Testis (tissue), 3 donors: ENCODE measurements around the gene LIME1. TPM values are rescaled to one million over a fixed set of nuclear protein-coding genes. Genes with fewer than 3 reads are reported as not detected.

Experiments used
- DNase-seq: peaks from one replicate; pipeline ENCODE4 v3.0.0-alpha.2; 2019
- H3K27ac ChIP-seq, 2 donors: fragments of 200-600 bp; sonication (generic); one replicate each; pipeline ENCODE4 v1.5.1; 2019
- H3K27me3 ChIP-seq: fragments of 200-600 bp; sonication (generic); one replicate; pipeline ENCODE4 v1.5.1; 2019
- H3K36me3 ChIP-seq: fragments of 200-600 bp; sonication (generic); one replicate; pipeline ENCODE4 v1.5.1; 2017; ENCODE audit warnings: low read depth; ENCODE audit errors: missing control alignments
- H3K4me1 ChIP-seq: fragments of 200-600 bp; sonication (generic); one replicate; pipeline ENCODE4 v1.5.1; 2019
- H3K4me3 ChIP-seq, 2 donors: fragments of 200-600 bp; sonication (generic); one replicate each; pipeline ENCODE4 v1.5.1; 2017 to 2019
- H3K9me3 ChIP-seq: fragments of 200-600 bp; sonication (generic); one replicate; pipeline ENCODE4 v1.5.1; 2017
- CTCF ChIP-seq, 3 experiments: fragments of 450-650 bp in 2 of 3; fragments of 200-600 bp in 1 of 3; sonication (generic) in 1 of 3; IDR thresholded peaks; one replicate each; pipeline ENCODE4 v1.5.1; 2016 to 2019; ENCODE audit warnings: antibody characterized with exemption in 3 of 3, mild to moderate bottlenecking in 2 of 3, moderate library complexity in 1 of 3
- POLR2A ChIP-seq: fragments of 450-650 bp; IDR thresholded peaks from one replicate; pipeline ENCODE4 v1.6.1; 2017; ENCODE audit warnings: antibody characterized with exemption, mild to moderate bottlenecking, moderate library complexity
- WGBS, 2 donors: methylation state at CpG; one replicate each; pipeline ENCODE4 v1.1.5; 2018; 5-methylcytosine and 5-hydroxymethylcytosine counted together
- intact Hi-C: fragments of 100-400 bp; cut with DNase I; formaldehyde crosslinking; loops from one replicate; pipeline ENCODE4 v1.15.1; 2023; ENCODE audit warnings: low total_unique reads
- polyA plus RNA-seq: library from polyadenylated mRNA; stranded (reverse); fragments of 350-450 nt; fragmentation: Illumina TruSeq; extraction: RNeasy Lipid Tissue Mini Kit (QIAGEN cat#74804); gene quantifications from one replicate; pipeline ENCODE4 v1.2.3, GENCODE V29; 2014; ENCODE audit warnings: low read depth, low replicate concordance; ENCODE audit not compliant: insufficient read depth
- total RNA-seq, 2 donors: library from RNA; depleted of rRNA; stranded (reverse); fragments of >200 nt; gene quantifications; one replicate each; pipeline ENCODE4 v1.2.3, GENCODE V29; 2016

Gene LIME1
- total and polyA plus RNA-seq, 3 donors from 2014 or later, result 5.6 to 47.4 (median 41.4) TPM

GRCh38 chr20:63769891-63770474 lies 33.5 kb downstream of the LIME1 start:
- intact Hi-C loops, result no loop called here
- no peak overlapping the region for H3K4me3 ChIP-seq

DNA sequence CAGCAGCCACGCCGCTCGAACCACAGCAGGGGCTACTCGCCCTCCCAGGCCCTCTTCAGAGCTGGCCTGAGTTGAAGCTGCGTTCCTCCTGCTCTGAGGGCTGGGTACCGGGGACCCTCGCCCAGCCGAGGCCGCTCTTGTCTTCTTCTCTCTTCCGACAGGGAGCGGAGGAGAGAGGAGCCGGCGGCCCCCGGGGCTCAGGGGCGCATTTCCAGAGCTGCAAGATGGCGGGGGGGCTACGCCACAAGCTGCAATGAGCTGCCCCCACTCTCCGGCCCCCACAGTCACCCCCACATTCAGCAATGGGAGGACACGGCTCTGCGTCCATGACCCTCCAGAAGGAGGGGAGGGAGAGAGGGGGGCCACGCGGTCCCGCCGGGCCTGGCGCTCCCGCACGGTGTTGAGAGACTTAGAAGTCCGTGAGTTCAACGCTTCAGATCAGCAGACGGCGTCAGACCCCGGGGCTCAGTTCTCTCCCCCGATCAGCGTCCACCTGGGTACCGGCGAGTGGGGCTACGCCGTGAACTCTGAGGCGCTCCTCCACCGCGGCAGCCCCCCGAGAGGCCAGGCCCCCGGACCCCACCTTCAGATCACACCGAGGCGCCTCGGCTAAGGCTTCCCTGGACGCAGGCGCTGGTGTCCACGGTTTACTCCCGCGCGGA lies 34.7 kb downstream of the LIME1 start:
- H3K4me1 ChIP-seq, result peaks cover 29% of the 10 kb centered on the region
- intact Hi-C loops, result no loop called here
- 57 to 80% methylated on average over 24 to 52 of the region's 52 CpGs for WGBS, 2 donors
- peak overlapping the region; percentile 23 to 34 for H3K4me3 ChIP-seq
- H3K36me3 ChIP-seq, result no peaks in the 10 kb centered on the region
- H3K27ac ChIP-seq, result peak overlapping the region; percentile 41 to 50
- H3K9me3 ChIP-seq, result no peaks in the 10 kb centered on the region
- DNase-seq, result no peak
- TF ChIP-seq POLR2A, result no peak
- no peak for TF ChIP-seq CTCF (IDR thresholded peaks at IDR 0.05)
- H3K27me3 ChIP-seq, result no peaks in the 10 kb centered on the region

More at GRCh38 chr20:63769891-63770474, 33.5 kb downstream of the LIME1 start:
- H3K4me1 ChIP-seq, result peaks cover 17% of the 10 kb centered on the region
- no peaks in the 10 kb centered on the region for H3K9me3 ChIP-seq
- WGBS, 2 donors, result 68 to 90% methylated on average over 11 to 31 of the region's 31 CpGs
- TF ChIP-seq CTCF (IDR thresholded peaks at IDR 0.05), result no peak
- no peak for TF ChIP-seq POLR2A
- DNase-seq, result no peak
- no peak overlapping the region for H3K27ac ChIP-seq
- H3K36me3 ChIP-seq, result no peaks in the 10 kb centered on the region
- no peaks in the 10 kb centered on the region for H3K27me3 ChIP-seq

- TF ChIP-seq POLR2A, result no peak
- no peak for TF ChIP-seq CTCF (IDR thresholded peaks at IDR 0.05)
- peak overlapping the region in 1 of 2 donors; percentile 45 for H3K27ac ChIP-seq
- no peaks in the 10 kb centered on the region for H3K36me3 ChIP-seq
- H3K27me3 ChIP-seq, result no peaks in the 10 kb centered on the region
- 37 to 40% methylated on average over 18 to 20 of the region's 20 CpGs for WGBS, 2 donors
- H3K9me3 ChIP-seq, result no peaks in the 10 kb centered on the region
- intact Hi-C loops, result no loop called here
- peak; percentile 74 for DNase-seq
- no peak overlapping the region for H3K4me3 ChIP-seq
- H3K4me1 ChIP-seq, result peaks cover 31% of the 10 kb centered on the region
Measured at GRCh38 chr20:63772781-63773518, 36.5 kb downstream of the LIME1 start.

- TF ChIP-seq POLR2A, result no peak
- no peak for TF ChIP-seq CTCF (IDR thresholded peaks at IDR 0.05)
- intact Hi-C loops, result no loop called here
- DNase-seq, result no peak
- no peaks in the 10 kb centered on the region for H3K27me3 ChIP-seq
- no peak overlapping the region for H3K4me3 ChIP-seq
- H3K4me1 ChIP-seq, result peaks cover 31% of the 10 kb centered on the region
- H3K9me3 ChIP-seq, result no peaks in the 10 kb centered on the region
- no peaks in the 10 kb centered on the region for H3K36me3 ChIP-seq
- WGBS, 2 donors, result 82 to 89% methylated on average over 26 to 33 of the region's 33 CpGs
- H3K27ac ChIP-seq, result peak overlapping the region in 1 of 2 donors; percentile 45
Measured at GRCh38 chr20:63773571-63774241, 37.2 kb downstream of the LIME1 start.
